Uterus (tissue), 2 donors: ENCODE data around the gene CAMTA1.

Experiments used
- CTCF ChIP-seq, 4 experiments: fragments of 200-600 bp in 2 of 4; fragments of 450-650 bp in 2 of 4; sonication (generic) in 2 of 4; IDR thresholded peaks; one replicate each; pipeline ENCODE4 v1.5.1; 2016 to 2019; ENCODE audit warnings: antibody characterized with exemption in 4 of 4, mild to moderate bottlenecking in 2 of 4, moderate library complexity in 1 of 4
- POLR2A ChIP-seq, 2 donors: fragments of 450-650 bp; IDR thresholded peaks; one replicate each; pipeline ENCODE4 v1.6.1; 2016; ENCODE audit warnings: antibody characterized with exemption in 2 of 2, mild to moderate bottlenecking in 1 of 2, moderate library complexity in 1 of 2

DNA sequence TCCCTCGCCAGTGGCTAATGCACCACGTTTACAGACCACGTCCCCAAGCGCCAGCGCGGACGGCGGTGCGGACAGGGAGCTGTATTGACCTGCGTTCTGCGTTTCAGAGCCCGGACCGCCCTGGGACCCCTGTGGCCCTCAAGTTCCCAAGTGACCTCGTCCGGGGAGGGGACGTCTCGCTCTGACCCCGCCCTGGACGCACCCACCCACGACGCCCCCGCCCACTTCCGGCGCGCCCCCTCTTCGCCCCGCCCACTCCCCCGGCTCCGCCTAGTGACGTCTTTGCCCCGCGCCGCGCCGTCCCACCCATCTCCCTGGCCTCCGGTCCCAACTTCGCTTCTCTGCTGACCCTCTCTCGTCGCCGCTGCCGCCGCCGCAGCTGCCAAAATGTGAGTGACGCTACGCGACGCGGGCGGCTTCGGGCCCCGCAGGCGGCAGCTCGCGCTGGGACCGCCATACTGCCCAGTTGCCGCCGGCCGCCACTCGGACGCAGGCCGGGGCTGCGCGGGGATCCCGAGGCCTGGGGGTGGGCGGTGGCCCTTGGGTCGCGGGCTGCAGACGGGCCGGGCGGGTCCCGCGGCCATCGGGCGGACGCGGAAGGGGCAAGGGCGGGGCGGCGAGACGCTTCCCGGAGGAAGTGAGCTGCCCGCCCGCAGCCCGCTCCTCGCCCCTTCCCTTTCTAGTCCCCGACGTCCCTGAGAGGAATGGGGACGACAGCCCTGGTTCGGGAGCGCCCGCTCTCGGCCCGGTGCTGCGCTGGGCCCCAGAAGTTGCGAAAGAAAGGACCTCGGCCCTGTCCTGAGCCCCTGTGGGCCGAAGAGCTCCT is 986.0 kb downstream of the CAMTA1 start, which contains the start of gene VAMP3:
- TF ChIP-seq POLR2A (IDR thresholded peaks at IDR 0.05) (peak; percentile 60 to 76), CTCF (IDR thresholded peaks at IDR 0.05) (peak in 1 of 4 experiments; percentile 14)
